NCI-H1092 treated with DMSO at 0.1 percent for 48 hours (cell line): ENCODE data around the gene MRPL38.
"Not testable (repeated sequence)": the region's sequence is repeated elsewhere in the genome, so short reads cannot be mapped to it uniquely, and the experiment has no call there.

Experiments used
- DNase-seq: peaks from one replicate; lab custom pipeline; 2025; lab: John Stamatoyannopoulos, UW

The MRPL38 gene

GRCh38 chr17:75896415-75897159 lies 8.1 kb downstream of the MRPL38 start, which contains the start of gene TRIM65:
TRIM65 (minus strand) TSS chr17:75896951; CDS start chr17:75896937, 14 bp downstream.
- peak; percentile 52 for DNase-seq

DNA sequence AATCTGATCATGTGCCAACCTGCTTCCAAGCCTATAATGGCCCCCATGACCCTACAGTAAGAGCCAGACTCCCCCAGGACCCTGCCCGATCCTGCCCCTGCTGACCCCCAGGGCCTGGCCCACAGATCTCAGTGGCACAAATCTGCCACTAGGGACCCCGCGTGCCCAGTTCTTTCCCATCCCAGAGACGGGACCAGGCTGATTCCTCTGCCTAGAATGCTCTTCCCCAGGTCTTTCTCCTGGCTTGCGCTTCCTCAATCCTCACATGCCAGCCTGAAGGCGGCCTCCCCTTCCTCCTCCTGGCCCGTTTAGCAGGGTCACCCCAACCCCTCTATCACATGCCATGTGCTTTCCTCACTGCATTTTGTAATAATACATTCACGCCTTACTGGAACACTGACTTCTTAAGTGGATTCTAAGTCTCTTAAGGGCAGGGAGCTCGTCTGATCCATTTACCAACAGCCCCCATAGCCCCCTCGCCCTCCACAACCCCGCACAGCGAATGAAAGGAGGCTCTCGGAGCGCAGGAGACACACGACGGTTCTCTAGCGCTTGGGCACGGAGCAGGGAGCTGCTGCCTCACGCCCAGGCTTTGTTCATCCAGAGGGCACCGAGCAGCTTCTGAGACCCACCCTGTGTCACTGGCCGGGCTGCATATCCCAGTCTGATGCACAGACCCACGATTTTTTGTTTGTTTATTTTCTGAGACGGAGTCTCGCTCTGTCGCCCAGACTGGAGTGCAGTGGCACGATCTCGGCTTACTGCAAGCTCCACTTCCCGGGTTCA lies 9.1 kb downstream of the MRPL38 start:
- no peak for DNase-seq

GRCh38 chr17:75894049-75894733 lies 10.5 kb downstream of the MRPL38 start:
- no peak for DNase-seq

- no peak for DNase-seq
These were observed 11.2 kb downstream of the MRPL38 start for GRCh38 chr17:75893305-75894048.

GRCh38 chr17:75892556-75893224 lies 12.0 kb downstream of the MRPL38 start:
- DNase-seq, result no peak

GRCh38 chr17:75891605-75892555 lies 12.8 kb downstream of the MRPL38 start:
- DNase-seq, result no peak

GRCh38 chr17:75891022-75891604 lies 13.6 kb downstream of the MRPL38 start:
- no peak for DNase-seq

DNA sequence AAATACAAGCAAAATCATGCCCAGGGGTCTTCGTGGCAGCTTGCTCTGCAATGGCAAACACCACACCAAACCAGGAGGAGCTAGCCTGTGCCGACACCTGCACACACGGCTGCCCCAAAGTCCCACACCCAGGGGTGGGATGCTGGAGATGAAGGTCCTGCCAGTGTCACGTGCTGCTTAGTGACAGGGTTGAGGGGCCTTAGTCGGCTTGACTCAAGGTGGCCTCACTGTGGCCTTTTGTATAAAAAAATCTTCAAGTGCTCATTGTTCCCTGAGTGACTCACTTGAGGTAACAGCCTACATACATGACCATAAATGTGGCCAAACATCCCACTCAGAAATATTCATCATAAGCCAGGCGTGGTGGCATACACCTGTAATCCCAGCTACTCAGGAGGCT lies 15.2 kb downstream of the MRPL38 start:
- DNase-seq, result no peak

DNA sequence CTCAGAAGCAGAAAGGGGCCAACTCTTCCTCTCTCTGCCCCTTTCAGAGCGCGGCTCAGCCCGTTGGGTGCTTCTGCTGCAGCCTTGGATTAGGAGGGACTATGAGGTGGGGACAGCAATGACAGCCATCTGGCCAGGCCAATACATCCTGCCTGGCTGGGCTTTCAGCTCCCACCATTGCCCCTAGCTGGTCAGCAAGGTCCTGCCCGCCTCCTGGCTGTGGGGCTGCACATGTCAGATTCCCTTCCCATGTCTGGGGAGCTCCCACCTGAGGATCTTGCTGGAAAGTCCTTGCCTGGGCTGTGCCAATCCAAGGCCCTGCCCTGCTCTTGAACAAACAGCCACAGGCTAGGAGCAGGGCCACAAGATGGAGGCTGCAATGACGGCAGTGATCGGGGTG lies 16.2 kb downstream of the MRPL38 start:
- DNase-seq, result no peak

GRCh38 chr17:75885860-75886259 lies 18.8 kb downstream of the MRPL38 start:
- DNase-seq, result not testable (repeated sequence)

GRCh38 chr17:75885431-75885830 lies 19.3 kb downstream of the MRPL38 start:
- DNase-seq, result no peak

DNA sequence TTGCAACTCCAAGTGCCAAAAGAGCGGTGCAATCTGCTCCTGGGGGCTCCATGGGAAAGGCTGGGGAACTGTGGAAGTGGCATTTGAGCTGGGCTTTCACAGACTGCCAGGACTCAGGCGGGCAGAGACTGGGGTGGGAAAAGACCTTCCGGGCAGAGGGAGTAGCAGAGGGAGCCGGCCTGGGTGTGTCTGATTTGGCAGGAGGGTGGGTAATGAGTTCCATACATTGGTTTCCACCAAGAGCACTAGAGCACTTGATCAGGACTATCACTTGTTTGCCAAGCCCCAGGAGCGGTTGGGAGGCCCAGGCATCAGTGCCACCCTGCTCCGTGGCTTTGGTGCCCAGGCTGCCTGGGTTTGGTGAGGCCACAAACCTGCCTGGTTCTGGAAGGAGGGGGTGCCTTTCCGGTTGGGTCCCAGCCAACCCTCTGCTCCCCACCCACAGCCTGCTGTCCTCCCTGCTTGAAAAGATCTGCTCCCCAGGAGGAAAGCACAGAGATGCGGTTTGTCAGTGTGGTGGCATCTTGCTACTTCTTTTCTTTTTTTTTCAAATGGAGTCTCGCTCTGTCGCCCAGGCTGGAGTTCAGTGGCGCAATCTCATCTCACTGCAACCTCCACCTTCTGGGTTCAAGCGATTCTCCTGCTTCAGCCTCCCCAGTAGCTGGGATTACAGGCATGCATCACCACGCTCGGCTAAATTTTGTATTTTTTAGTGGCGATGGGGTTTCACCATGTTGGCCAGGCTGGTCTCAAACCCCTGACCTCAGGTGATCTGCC lies 22.8 kb downstream of the MRPL38 start:
- DNase-seq, result no peak

GRCh38 chr17:75880266-75880665 lies 24.4 kb downstream of the MRPL38 start:
- DNase-seq, result no peak

GRCh38 chr17:75878174-75878998 lies 26.3 kb downstream of the MRPL38 start, which contains the start of gene TRIM47:
TRIM47 (minus strand) TSS chr17:75878581; CDS start chr17:75878548, 33 bp downstream.
- peak; percentile 25 for DNase-seq

DNA sequence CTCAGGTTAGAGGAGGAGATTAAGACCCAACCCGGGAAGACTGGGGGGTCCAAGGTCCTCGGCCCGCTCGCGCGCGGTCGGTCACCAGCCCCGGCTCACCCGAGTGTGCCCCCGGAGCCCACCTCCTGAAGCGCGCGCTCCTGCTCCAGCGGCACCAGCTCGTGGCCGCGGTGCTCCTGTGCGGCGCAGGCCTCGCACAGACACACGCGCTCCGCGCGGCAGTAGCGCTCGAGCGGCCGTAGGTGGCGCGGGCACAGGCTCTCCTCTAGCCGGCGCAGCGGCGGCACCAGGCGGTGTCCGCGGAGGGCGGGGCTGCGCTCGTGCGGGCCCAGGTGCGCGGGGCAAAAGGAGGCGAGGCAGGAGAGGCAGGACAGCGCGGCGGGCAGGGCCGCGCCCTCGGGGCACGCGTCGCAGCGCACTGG lies 26.9 kb downstream of the MRPL38 start:
- peak; percentile 65 for DNase-seq

DNA sequence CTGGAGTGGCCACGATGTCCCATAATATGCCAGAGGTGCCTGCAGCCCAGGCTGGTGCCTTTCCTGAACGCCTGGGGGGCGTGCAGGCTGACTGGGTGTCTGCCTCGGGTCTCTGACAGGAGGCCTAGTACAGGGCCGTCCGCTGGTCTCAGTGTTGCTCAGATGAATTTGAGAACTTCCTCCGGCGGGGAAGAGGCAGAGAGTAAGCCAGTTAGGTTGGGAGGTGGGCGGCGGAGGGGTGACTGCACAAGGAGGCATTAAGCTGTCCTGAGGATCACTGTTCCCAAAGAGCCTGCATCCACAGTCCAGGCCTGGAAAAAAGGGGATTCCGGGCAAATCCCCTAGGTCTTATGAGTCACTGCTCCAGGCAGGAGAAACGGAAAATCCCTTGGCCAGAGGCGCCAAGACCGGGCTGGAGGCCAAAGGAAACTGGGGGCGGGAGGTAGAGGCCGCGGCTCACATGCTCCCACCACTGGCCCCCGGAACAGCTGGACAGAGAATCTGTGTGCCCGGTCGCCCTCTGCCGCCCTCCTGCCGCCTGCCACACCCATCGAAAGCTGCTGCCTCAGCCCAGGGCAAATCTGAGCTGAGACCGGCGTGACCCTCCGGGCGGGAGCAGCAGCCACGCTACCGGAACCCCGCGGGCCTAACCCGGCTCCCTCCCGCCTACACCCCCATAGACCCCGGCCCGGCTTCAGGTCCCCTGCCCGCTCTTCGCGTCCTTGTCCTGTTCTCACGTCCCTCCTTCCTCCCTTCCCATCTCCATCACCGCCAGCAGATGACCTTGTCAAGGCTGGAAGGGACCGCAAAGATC lies 27.5 kb downstream of the MRPL38 start:
- peak; percentile 61 for DNase-seq
